Endometrial microvascular endothelial cells (primary cell): ENCODE data around the gene RPL27A. TPM values are rescaled to one million over a fixed set of nuclear protein-coding genes. Genes with fewer than 3 reads are reported as not detected.

Experiments
- in situ Hi-C: cut with HindIII; loops from 2 replicates; pipeline ENCODE4 v1.10.0; 2017; ENCODE audit warnings: low sequenced_read_pairs, low pct_unique_long_range_greater_than_20kb; ENCODE audit errors: inconsistent ontology term
- total RNA-seq: library from RNA; depleted of rRNA; stranded (reverse); fragments of >200 nt; gene quantifications from one replicate; pipeline ENCODE4 v1.2.3, GENCODE V29; 2015; ENCODE audit errors: inconsistent ontology term

Gene RPL27A
- total RNA-seq, 1 donor from 2014 or later = 842 TPM

DNA sequence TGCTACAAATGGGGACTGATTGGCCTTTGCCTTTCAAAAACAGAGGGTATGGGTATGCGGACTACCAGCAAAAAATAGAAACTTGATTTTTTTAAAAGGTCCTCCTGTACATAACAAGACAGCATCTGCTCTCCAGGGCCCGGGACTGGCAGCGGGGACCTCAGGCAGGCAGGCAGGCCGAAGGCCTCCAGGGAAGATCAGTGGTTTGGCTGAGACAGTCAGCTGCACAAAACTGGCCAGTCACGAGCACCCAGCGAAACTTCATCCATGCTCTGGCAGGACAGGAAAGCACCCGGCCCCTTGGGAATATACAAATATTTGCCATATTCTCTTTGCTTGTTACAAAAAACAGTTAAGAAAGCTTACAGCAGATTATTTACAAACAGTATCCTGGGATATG, 11.0 kb downstream of the RPL27A start:
- in situ Hi-C loops = no loop called here

DNA sequence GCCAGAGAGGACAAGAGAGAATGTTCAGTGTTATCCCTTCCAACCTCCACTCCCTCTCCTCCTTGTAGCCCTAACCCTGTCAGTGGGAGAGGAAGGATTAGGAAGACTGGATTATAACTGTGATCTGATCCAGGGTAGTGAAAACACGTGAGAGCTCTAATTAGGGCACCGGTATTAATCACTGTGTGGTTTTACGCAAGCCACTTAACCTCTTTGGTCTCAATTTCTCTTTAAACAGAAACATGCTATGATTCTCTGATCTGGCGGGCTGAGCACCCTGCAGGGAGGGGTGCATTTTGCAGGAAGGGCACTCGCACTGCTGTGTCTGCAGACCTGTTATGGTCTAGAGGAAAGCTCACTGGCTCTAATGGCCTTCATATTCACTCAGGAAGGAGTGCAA, 11.5 kb downstream of the RPL27A start:
- in situ Hi-C loops = no loop called here

DNA sequence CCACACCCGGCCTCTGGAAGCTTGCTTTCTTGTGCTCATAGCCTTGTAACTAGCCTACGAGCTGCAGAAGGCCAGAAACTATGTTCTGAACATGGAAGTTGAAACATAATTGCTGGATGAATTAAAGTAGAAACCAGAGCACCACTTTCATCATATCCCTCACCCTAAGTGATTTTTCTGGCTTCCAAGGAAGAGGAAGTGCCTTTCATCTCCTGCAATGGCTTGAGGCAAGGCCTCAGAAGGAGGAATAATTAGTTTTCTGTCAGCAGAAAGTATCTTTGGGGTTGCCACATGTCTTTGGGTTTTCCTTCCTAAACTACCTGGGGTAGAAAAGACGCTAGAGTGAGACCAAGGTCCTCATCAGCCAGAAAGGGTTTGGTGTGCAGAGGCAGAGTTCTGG, 14.5 kb downstream of the RPL27A start:
- in situ Hi-C loops = no loop called here

DNA sequence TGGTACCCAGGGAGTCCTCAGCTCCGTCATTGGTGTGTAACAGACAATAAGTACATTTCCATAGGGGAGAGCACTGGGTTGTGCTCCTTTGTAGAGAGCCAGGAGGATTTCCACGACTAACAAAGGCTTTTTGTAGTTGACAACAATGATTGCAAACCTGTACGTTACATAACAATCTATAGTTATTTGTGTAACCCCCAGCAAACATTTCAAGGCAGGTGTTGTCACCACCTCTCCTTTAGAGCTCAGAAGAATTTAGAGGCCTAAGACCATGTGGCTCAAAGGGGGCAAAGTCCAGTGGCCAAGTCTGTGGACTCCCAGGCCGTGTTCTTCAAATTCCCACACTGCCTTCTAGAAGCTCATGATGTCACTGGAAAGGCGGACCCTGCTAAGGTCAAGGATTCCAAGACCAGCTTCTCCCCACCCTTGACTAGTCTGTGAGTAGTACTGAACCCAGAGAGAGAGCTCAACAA, 15.8 kb downstream of the RPL27A start:
- in situ Hi-C loops = no loop called here

DNA sequence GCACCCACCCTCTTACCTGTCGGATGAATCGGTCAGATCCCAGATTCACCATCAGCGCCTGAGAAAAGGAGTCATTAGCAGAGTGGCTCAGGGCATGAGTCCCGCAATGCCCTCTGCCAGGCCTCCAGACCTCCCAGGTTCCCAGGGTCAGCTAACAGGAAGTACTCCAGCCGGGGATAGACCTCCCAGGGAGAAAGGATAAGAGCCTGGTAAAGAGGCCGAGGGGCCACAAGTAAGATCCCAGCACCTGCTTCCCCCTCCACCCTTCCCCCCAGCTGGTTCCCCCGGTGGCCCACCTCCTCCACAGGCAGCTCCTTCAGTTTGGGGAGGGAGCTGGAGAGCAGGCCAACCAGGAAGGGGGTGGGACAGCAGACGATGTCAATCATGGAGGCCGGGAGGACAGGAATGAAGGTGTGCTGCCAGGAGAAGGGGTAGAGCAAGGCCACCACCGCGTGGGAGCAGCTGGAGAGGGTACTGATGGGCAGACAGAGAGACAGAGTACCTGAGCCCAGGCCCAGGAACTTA, 16.4 kb downstream of the RPL27A start:
- in situ Hi-C loops = no loop called here

DNA sequence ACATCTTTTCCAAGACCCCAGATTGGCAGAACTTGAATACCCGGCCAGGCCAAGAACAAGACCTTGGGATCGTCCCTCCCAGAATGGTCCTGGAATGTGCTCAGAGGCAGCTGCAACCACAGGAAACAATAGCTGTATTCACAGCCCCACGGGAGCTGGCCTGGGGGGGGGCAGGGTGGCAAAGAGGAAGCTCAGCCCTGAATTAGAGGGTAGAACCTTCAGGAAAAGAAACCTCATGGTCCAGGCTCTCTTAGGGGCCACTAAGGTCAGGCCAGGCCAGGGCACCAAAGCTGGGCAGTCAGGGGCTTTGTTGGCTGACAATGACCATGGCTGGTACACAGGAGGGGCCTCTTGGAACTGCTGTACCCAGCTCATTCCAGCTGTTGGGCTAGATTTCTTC, 17.3 kb downstream of the RPL27A start:
- in situ Hi-C loops = no loop called here

DNA sequence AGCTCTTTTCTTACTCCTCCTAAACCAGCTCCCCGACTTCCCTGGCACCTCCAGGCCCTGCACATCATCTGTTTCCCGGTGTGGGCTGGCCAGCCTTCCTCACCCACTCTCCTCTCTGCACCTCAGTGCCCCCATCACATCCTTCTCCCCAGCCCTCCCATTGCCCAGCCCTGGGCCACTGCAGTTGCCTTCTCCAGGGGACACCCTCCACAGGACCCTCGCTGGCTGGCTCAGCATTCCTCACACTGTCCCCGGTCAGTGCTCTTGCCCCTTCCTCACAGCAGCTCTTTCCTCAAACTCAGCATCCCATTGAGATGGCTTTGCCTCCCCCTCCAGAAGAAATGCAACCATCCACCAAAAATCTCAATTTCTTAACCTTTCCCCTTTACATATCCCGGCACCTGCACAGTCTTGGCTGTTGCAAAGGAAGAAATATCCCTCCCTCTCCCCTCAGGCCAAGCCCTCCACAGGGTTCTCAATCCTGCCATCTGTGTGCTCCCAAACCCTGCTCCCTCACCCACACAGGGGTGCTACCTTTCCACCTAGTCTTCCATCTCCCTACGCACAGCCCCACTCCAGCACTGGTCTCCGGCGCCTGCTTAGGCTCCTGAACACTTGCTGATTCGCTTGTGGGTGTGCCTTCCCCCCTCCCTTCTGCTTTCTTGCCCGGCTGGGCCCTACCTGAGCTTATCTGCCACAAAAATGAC, 19.5 kb downstream of the RPL27A start:
- in situ Hi-C loops = no loop called here

DNA sequence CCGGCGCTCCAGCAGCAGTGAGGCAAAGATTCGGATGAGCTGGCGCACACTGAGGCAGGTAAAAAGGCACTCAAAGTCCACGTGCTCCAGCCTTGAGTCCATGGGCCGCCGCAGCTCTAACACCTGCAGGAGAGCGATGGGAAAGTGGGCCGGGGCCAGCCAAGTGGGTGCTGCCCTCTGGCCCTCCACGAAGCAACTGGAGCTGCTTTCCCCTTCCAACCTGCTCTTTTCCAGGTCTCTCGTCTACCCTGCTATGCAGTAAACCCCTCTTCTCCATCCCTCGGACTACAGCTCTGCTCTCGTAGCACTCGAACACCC, 20.0 kb downstream of the RPL27A start:
- in situ Hi-C loops = no loop called here

DNA sequence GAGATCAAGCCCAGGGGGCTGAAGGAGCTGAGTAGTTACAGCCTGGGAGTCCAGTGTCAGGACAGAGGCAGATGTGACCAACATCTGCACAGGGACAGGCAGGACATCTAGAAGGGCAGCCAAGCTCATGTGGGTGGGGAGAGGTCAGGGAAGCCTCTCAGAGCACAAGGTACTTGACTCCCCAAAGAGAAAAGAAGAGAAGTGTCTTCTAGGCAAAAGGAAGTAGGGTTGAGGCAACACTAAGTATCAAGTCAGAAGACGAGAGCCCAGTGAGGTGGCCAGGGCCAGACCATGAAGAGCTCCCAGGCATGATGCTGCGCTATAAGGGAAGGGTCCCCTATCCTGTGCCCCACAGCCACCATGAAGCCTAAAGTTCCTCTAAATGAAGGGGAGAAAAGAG, 21.5 kb downstream of the RPL27A start:
- in situ Hi-C loops = no loop called here

DNA sequence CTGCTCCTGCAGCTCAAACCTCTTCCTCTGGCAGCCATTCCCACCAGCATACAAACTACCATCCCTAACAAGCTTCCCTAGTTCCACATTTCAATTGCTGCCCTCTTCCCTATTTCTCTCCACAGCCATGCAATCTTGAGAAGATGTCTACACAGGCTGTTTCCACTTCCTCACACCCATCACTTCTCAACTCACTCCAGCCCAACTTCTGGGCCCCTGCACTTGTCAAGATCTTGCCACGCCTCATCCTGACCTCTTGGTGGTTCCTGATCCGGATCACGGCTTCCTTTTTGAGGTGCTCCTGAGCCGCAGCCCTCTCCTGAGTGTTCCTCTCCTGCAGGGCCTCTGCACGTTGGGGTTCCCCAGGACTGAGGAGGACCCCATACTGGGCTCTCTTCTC, 22.6 kb downstream of the RPL27A start:
- in situ Hi-C loops = no loop called here

DNA sequence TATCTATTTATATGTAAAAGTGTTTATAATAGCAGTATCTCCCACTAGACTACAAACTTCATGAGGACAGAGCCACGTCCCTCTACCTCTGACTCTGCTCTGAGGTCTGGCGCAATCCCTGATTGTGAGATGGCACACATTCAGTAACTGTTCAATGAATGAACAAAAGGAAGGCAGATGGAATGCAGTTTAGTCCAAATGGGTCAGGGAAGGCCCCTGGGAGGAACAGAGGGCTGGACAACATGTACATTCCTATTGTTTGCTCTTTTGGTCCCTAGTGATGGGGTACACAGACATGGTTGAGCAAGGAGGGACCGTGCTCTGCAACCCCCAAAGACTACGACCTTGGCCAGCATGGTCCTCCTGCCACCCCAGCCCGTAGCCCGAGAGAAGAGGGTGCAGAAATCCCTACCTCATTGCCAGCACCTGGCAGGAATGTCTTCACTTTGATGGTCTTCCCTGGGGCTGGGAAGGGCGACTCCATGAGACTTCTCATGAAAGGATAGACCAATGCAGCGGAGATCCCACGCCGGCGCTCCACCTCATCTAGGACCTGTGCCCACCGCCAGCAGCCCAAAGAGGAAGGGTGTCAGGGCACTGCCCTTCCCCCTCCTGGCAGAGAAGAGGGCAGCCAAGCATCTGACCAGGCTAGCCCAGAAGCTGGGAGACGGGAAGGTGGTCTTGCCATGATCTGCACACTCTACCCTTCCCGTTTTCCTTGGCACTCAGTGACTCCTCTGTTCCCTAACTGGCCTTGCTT, 24.3 kb downstream of the RPL27A start:
- in situ Hi-C loops = no loop called here

DNA sequence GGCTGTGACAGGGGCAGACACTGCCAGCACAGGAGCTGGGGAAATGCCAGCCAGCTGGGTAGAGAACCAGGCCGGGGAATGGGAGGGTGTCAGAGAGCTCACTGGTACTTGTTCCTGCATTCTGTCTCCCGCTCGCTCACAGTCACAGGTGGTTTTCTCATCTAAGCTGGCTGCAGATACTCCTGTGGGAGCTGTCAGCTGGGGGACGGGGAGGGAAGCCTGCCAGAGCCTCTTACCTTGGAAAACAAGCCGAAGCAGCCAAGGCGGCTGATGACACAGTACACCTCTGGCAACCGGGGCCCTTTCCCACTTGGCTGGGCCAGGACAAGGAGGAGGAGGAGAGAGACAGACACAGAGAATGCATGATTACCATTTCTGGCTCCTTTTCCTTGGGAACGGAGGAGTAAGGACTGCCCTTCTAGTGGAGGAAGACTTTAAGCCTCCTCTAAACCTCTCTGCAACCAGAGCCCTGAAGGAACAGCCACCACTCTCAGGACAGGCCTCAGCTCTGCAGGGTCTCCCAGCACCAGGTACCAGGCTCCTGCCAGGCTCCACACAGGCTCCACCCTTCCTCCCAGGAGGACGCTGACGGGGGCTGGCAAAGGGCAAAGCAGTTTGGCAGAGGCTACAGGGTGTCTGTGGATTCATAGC, 25.1 kb downstream of the RPL27A start:
- in situ Hi-C loops = no loop called here

DNA sequence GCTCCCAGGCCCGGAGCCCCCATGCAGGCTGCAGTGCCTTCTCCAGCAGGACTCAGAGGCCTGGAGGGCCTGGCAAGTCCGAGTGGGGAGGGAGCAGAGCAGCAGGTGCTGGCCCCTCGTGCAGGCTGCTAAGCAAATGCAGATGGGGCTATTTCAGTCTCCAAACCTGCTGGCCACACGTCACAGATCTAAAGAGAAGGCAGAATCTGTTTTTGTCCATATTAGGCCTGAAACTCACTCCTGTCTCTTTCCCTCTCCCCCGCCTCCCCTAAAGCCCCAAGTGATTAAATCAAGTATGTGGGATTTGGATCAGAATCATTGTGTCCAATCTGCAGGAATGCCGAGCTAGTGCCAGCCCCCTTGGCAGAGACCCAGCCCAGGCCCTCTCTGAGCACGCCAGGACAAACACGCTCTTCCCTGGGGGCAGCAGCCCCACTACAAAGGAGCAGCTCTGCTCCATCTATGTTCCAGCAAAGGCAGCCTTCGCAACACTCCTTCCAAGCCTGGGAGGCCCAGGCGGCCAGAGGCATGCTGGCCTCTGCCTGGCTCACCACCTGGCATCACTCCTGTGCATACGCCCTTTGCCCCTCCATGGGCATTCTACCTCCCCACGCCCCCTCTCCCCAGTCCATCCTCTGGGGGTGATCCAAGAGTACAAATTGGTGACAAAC, 26.5 kb downstream of the RPL27A start:
- in situ Hi-C loops = no loop called here

DNA sequence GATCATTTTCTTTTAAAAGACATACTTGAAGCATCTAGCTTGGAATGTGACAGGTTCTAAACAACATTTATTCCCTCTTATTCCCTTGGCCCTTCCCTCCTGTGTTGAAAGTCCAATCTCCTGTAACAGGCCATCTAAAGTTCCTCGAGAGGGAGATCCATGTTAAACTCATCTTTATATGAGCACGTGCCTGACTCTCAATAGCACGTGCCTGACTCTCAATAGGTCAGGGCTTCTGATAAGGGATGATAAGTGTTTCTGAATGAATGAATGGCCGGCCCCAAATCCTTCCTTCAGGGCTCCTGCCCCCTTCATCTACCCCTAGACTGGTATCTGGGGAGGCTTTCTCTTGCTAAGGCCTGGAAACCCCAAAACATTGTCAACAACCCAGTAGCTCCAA, 27.2 kb downstream of the RPL27A start:
- in situ Hi-C loops = no loop called here

DNA sequence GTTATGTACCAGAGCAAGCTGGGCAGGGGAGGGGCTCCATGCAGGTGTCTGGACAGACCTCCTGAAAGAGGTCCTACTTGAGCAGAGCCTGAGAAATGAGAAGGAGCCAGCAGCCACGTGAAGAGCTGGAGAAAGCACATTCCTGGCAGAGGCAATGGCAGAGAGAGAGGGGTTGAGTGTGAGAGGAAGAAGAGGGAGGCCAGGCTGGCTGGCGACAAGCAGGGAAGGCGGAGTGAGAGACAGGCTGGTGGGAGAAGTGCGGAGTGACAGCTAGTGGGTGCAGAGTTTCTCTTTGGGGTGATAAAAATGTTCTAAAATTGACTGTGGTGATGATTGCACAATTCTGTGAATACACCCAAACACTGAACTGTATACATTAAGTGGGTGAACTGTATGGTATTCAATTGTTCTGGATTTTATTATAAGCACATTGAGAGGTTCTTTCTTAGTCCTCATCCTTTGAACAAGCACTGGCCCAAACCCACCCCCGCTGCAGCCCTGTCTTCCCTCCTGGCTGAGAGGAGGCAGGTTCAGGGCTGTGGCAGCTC, 29.4 kb downstream of the RPL27A start:
- in situ Hi-C loops = no loop called here

DNA sequence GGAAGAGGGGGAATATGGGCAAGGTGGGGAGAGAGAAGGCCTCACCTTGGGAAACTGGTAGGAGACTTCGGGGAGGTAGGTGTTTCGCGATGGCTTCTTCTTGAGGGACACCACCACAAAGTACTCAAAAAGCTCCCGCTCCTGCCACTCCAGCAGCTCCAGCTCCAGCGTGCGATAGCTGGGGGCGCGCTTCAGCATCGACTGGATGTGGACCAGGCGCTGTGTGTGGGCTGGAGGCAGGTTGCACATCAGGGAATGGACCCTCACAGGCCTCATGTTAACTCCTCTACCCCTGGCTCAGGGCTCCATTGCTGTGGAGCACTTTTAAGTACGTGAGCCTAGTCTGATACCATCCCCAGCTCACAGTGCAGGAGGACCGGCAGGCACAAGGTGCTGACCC, 29.9 kb downstream of the RPL27A start:
- in situ Hi-C loops = no loop called here

DNA sequence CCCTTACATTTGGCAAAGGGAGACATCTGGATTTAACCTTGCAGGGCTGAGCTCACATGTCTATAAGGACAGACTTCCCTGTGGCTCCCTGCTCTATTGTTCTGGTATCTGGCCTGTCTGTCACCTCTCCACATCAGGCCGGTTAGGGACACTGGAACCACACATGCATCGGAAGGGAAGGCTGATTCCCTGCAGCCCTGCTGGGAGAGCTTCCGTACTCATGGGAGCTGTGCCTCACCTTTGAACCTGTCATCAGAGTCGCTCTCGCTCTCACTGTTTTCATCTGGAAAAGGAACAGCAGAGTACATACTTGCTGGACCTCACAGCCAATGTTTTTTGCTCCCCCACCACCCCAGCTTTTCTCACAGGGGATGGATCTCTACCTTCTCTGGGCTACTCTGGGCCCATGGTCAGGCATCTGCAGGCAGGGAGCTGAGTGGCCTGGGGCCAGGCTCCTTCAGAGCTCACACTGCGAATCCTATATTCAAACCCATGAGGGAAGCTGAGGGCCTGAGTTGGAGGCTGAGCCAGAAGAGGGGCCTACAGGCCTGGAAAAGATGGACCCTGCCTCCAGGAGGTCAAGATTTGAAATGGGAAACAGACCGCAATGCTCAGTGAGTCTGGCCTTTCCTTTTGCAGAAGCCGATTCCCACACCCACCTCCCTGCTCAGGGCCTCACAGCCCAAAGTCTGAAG, 31.3 kb downstream of the RPL27A start:
- in situ Hi-C loops = no loop called here

DNA sequence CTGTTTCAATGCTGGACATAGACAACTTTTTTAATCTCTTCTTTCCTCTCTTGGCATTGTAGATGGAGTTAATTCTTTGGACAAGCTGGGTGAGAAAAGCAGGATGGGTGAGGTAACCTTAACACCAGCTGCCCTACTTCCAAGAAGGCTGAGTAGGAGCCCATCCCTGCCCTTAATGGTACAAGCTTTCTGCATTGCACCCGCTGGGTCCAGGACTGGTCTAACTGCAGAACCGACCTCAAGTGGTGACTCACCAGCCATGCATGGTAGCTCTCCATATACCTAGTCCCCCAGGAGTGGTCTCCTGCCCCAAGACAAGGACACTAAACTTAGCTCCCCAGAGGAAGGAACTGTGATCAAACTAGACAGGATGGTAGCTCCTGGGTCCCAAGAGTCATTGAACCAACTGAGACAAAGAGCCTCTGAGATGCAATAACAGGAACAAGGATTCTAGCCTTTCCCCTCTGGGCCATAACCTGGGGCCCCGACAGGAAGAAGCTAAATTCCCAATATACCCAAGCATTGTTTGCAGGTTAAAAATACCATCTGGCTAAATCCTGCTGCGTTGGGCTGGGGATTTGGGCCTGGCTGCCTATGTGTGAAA, 32.1 kb downstream of the RPL27A start:
- in situ Hi-C loops = no loop called here
